ENCODE data around the gene MSI2.

- no peak for TF ChIP-seq TEAD4 (IDR thresholded peaks at IDR 0.05; ENCODE audit: low read length)
- no peak for TF ChIP-seq TEAD4 (CRISPR knock-in tag; IDR thresholded peaks at IDR 0.05; ENCODE audit: borderline replicate concordance)
- no peak for TF ChIP-seq POLR2A (conservative IDR thresholded peaks at IDR 0.05)
These were observed 33.3 kb downstream of the MSI2 start for GRCh38 chr17:57289613-57290012.

Measured in K562 (cell line).